Panc1 (cell line): ENCODE data around the gene RAD23A. TPM values are rescaled to one million over a fixed set of nuclear protein-coding genes. Genes with fewer than 3 reads are reported as not detected.

ENCODE experiments used
- ATAC-seq: fragments of 200-7000 bp; cut with Tn5 transposase; 2 replicates; pipeline ENCODE4 v1.9.1; 2020; ENCODE audit warnings: mild to moderate bottlenecking, moderate library complexity
- BruUV-seq: library from RNA; stranded (reverse); fragments of 400-500 nt; replicated peaks from 2 replicates; lab custom pipeline; 2021; lab: Mats Ljungman, UMichigan
- CTCF ChIA-PET: fragments of 300-600 bp; sonication (Branson Sonifier 250); formaldehyde crosslinking; loops from one replicate; lab custom pipeline; 2022; ENCODE audit warnings: antibody characterized with exemption; lab: Charles Lee
- POLR2A ChIA-PET: fragments of 300-600 bp; sonication (Branson Sonifier 250); formaldehyde crosslinking; loops from one replicate; lab custom pipeline; 2022; ENCODE audit warnings: antibody characterized with exemption; lab: Charles Lee
- DNase-seq: peaks from one replicate; pipeline ENCODE4 v3.0.0-alpha.2; 2010; ENCODE audit warnings: low read depth, low spot score
- H3K27ac ChIP-seq: 2 replicates; pipeline ENCODE4 v1.5.1; 2011; ENCODE audit warnings: mild to moderate bottlenecking, low read length, inconsistent platforms
- H3K27me3 ChIP-seq: fragments of 200-500 bp; sonication (Bioruptor generic); 2 replicates; pipeline ENCODE4 v1.6.0; 2014; ENCODE audit warnings: low read length, inconsistent platforms; ENCODE audit not compliant: control insufficient read depth, insufficient read depth
- H3K36me3 ChIP-seq: fragments of 200-500 bp; sonication (Bioruptor generic); 2 replicates; pipeline ENCODE4 v1.5.1; 2014; ENCODE audit warnings: inconsistent platforms, mild to moderate bottlenecking, low read length, moderate library complexity; ENCODE audit not compliant: control insufficient read depth, insufficient read depth
- H3K4me1 ChIP-seq: 2 replicates; pipeline ENCODE4 v1.5.1; 2011; ENCODE audit warnings: inconsistent platforms, mild to moderate bottlenecking, low read length, moderate library complexity; ENCODE audit not compliant: control insufficient read depth, insufficient read depth
- H3K4me3 ChIP-seq, 2 experiments: 2 replicates each; pipeline ENCODE4 v1.5.1; 2011 to 2012; ENCODE audit warnings: low read depth in 2 of 2, low read length in 2 of 2, mild to moderate bottlenecking in 2 of 2, inconsistent platforms in 1 of 2, moderate library complexity in 1 of 2
- H3K9me3 ChIP-seq: fragments of 200-500 bp; sonication (Bioruptor generic); 2 replicates; pipeline ENCODE4 v1.5.1; 2014; ENCODE audit warnings: low read depth, mild to moderate bottlenecking, inconsistent platforms, low read length, moderate library complexity; ENCODE audit not compliant: control insufficient read depth, insufficient read depth
- CTCF ChIP-seq: fragments of 450-650 bp; IDR thresholded peaks from 2 replicates; pipeline ENCODE4 v1.5.1; 2017; ENCODE audit warnings: mild to moderate bottlenecking
- POLR2AphosphoS5 ChIP-seq: IDR thresholded peaks from 2 replicates; pipeline ENCODE4 v1.6.1; 2012; ENCODE audit warnings: mild to moderate bottlenecking, low read depth, low read length, moderate library complexity
- REST ChIP-seq, 2 experiments: IDR thresholded peaks; 2 replicates each; pipeline ENCODE4 v1.6.1; 2011 to 2012; ENCODE audit warnings: low read depth in 2 of 2, control low read depth in 1 of 2, low read length in 1 of 2, mild to moderate bottlenecking in 1 of 2, moderate library complexity in 1 of 2; ENCODE audit not compliant: insufficient read depth in 1 of 2
- SIN3A ChIP-seq: IDR thresholded peaks from 2 replicates; pipeline ENCODE4 v1.6.1; 2012; ENCODE audit warnings: low read depth, mild to moderate bottlenecking, low read length, moderate library complexity, borderline replicate concordance; ENCODE audit not compliant: insufficient read depth
- TCF7L2 ChIP-seq: IDR thresholded peaks from 2 replicates; pipeline ENCODE4 v1.6.1; 2011; ENCODE audit warnings: mild to moderate bottlenecking, low read depth, low read length, inconsistent platforms
- in situ Hi-C: cut with HindIII; loops from 2 replicates; pipeline ENCODE4 v1.10.0; 2016; ENCODE audit warnings: low sequenced_read_pairs, low pct_unique_long_range_greater_than_20kb
- intact Hi-C: fragments of 100-400 bp; cut with micrococcal nuclease; formaldehyde crosslinking; loops from one replicate; pipeline ENCODE4 v1.10.0; 2022; ENCODE audit not compliant: unreplicated experiment
- total RNA-seq: library from RNA; stranded (reverse); gene quantifications from one replicate; pipeline ENCODE4 v1.2.1, GENCODE V29; 2021; ENCODE audit not compliant: unreplicated experiment

The RAD23A gene
- total RNA-seq, 1 experiment from 2014 or later = 111 TPM

- Histone ChIP-seq H3K4me3 (no peak overlapping the region), H3K4me1 (peaks cover 4% of the 10 kb centered on the region; the same call in 1 of the 2 replicates), H3K27ac (no peak overlapping the region), H3K9me3 (no peaks in the 10 kb centered on the region), H3K36me3 (no peaks in the 10 kb centered on the region), H3K27me3 (no peaks in the 10 kb centered on the region)
- no TSS peak for BruUV-seq
- ATAC-seq (no peak), DNase-seq (no peak)
- ChIA-PET POLR2A (no interaction called here), CTCF (no interaction called here)
- intact Hi-C loops (no loop called here), in situ Hi-C loops (no loop called here)
- TF ChIP-seq REST (IDR thresholded peaks at IDR 0.05; ENCODE audit: insufficient read depth in 1 of 2, low read depth in 2 of 2, low read length in 1 of 2) = no peak
- TF ChIP-seq TCF7L2 = no peak
- TF ChIP-seq POLR2AphosphoS5 = no peak
- TF ChIP-seq SIN3A = no peak
- TF ChIP-seq CTCF = no peak
These were observed 45.2 kb downstream of the RAD23A start for GRCh38 chr19:12990853-12991252.

GRCh38 chr19:12991296-12991695 is 45.6 kb downstream of the RAD23A start:
- Histone ChIP-seq H3K27me3 (no peaks in the 10 kb centered on the region), H3K4me3 (no peak overlapping the region), H3K9me3 (no peaks in the 10 kb centered on the region), H3K27ac (no peak overlapping the region), H3K36me3 (no peaks in the 10 kb centered on the region), H3K4me1 (peaks cover 4% of the 10 kb centered on the region; the same call in 1 of the 2 replicates)
- CTCF ChIA-PET = interaction anchor here (0.6 kb wide), 1 partner anchor 10 kb away, joined by 3 read pairs; no protein-coding TSS in a partner anchor
- POLR2A ChIA-PET = interaction anchor here (0.7 kb wide), 1 partner anchor 94 kb away, joined by 11 read pairs; no protein-coding TSS in a partner anchor
- DNase-seq = no peak
- no TSS peak for BruUV-seq
- TF ChIP-seq CTCF (no peak), SIN3A (no peak)
- in situ Hi-C loops = no loop called here
- no peak for ATAC-seq
- intact Hi-C loops = no loop called here
